ENCODE measurements around the gene SLC6A3.

DNA sequence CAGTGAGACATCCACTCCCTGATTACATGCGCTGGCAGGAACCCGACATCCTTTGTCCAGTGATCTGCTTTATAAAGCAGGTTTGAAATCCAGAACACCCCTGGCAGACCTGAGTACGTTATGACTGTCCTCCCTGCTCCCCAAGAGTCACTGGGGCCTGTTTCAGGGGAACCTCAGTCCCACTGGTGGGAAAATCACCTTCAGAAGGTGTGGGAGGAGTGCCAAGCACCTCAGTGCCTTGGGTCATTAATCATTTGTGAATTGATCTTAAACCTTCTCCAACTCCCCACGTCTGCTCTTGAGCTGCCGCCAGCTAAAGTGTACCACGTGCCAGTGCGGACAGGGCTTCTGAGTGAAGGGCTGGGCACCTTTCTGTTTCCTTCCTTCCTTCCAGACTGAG, 16.2 kb downstream of the SLC6A3 start:
- TF ChIP-seq, protein P1, sequence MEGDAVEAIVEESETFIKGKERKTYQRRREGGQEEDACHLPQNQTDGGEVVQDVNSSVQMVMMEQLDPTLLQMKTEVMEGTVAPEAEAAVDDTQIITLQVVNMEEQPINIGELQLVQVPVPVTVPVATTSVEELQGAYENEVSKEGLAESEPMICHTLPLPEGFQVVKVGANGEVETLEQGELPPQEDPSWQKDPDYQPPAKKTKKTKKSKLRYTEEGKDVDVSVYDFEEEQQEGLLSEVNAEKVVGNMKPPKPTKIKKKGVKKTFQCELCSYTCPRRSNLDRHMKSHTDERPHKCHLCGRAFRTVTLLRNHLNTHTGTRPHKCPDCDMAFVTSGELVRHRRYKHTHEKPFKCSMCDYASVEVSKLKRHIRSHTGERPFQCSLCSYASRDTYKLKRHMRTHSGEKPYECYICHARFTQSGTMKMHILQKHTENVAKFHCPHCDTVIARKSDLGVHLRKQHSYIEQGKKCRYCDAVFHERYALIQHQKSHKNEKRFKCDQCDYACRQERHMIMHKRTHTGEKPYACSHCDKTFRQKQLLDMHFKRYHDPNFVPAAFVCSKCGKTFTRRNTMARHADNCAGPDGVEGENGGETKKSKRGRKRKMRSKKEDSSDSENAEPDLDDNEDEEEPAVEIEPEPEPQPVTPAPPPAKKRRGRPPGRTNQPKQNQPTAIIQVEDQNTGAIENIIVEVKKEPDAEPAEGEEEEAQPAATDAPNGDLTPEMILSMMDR (conservative IDR thresholded peaks at IDR 0.05 in 1 of 2, IDR thresholded peaks at IDR 0.05 in 1 of 2; ENCODE audit: extremely low read depth in 1 of 2, insufficient read depth in 1 of 2, low read depth in 1 of 2, low read length in 2 of 2) = no peak
- TF ChIP-seq EZH2 (IDR thresholded peaks at IDR 0.05; ENCODE audit: borderline replicate concordance, low read length) = no peak
